ENCODE results near the gene PPP1R14C.

Gene PPP1R14C

GRCh38 chr6:150138638-150139037 lies 4.2 kb upstream of the PPP1R14C start:
- TF ChIP-seq CTCF (conservative IDR thresholded peaks at IDR 0.05; ENCODE audit: low read depth, low read length) = no peak

GRCh38 chr6:150139533-150139932 lies 3.3 kb upstream of the PPP1R14C start:
- no peak overlapping the region for H2AFZ ChIP-seq (ENCODE audit: low read depth)
- H3K4me2 ChIP-seq = no peak overlapping the region
- no peaks in the 10 kb centered on the region for H4K20me1 ChIP-seq (ENCODE audit: insufficient read depth)
- no peaks in the 10 kb centered on the region for H3K27me3 ChIP-seq (ENCODE audit: insufficient read depth, low read depth)
- no peaks in the 10 kb centered on the region for H3K36me3 ChIP-seq (ENCODE audit: insufficient read depth)
- TF ChIP-seq CTCF (conservative IDR thresholded peaks at IDR 0.05; ENCODE audit: low read depth, low read length) = no peak
- H3K9ac ChIP-seq = no peak overlapping the region
- no peaks in the 10 kb centered on the region for H3K4me1 ChIP-seq (ENCODE audit: low read depth, poor library complexity, severe bottlenecking)
- no peak overlapping the region for H3K4me3 ChIP-seq (IDR thresholded peaks at IDR 0.05; ENCODE audit: insufficient read depth, low read depth, low read length)
- no peaks in the 10 kb centered on the region for H3K79me2 ChIP-seq (ENCODE audit: insufficient read depth, low read depth)
- no peak overlapping the region for H3K27ac ChIP-seq

More at GRCh38 chr6:150138638-150139037, 4.2 kb upstream of the PPP1R14C start:
- no peak overlapping the region for H3K4me3 ChIP-seq (IDR thresholded peaks at IDR 0.05; ENCODE audit: insufficient read depth, low read depth, low read length)
- no peaks in the 10 kb centered on the region for H4K20me1 ChIP-seq (ENCODE audit: insufficient read depth)
- no peaks in the 10 kb centered on the region for H3K79me2 ChIP-seq (ENCODE audit: insufficient read depth, low read depth)
- H3K4me1 ChIP-seq (ENCODE audit: low read depth, poor library complexity, severe bottlenecking) = no peaks in the 10 kb centered on the region
- H3K9ac ChIP-seq = no peak overlapping the region
- H3K27ac ChIP-seq = no peak overlapping the region
- H3K4me2 ChIP-seq = no peak overlapping the region
- H3K36me3 ChIP-seq (ENCODE audit: insufficient read depth) = no peaks in the 10 kb centered on the region
- H3K27me3 ChIP-seq (ENCODE audit: insufficient read depth, low read depth) = no peaks in the 10 kb centered on the region
- no peak overlapping the region for H2AFZ ChIP-seq (ENCODE audit: low read depth)

GRCh38 chr6:150140236-150140969 lies 2.4 kb upstream of the PPP1R14C start:
- H3K4me1 ChIP-seq (ENCODE audit: low read depth, poor library complexity, severe bottlenecking) = no peaks in the 10 kb centered on the region
- no peak overlapping the region for H3K4me3 ChIP-seq (IDR thresholded peaks at IDR 0.05; ENCODE audit: insufficient read depth, low read depth, low read length)
- H4K20me1 ChIP-seq (ENCODE audit: insufficient read depth) = no peaks in the 10 kb centered on the region
- H3K27me3 ChIP-seq (ENCODE audit: insufficient read depth, low read depth) = no peaks in the 10 kb centered on the region
- no peaks in the 10 kb centered on the region for H3K79me2 ChIP-seq (ENCODE audit: insufficient read depth, low read depth)
- H3K27ac ChIP-seq = no peak overlapping the region
- no peak overlapping the region for H3K9ac ChIP-seq
- no peak overlapping the region for H2AFZ ChIP-seq (ENCODE audit: low read depth)
- no peaks in the 10 kb centered on the region for H3K36me3 ChIP-seq (ENCODE audit: insufficient read depth)
- no peak for TF ChIP-seq CTCF (conservative IDR thresholded peaks at IDR 0.05; ENCODE audit: low read depth, low read length)
- H3K4me2 ChIP-seq = no peak overlapping the region

- Histone ChIP-seq H3K27ac (no peak overlapping the region), H3K4me3 (IDR thresholded peaks at IDR 0.05; ENCODE audit: insufficient read depth, low read depth, low read length) (no peak overlapping the region), H3K79me2 (ENCODE audit: insufficient read depth, low read depth) (no peaks in the 10 kb centered on the region), H2AFZ (ENCODE audit: low read depth) (no peak overlapping the region), H3K4me1 (ENCODE audit: low read depth, poor library complexity, severe bottlenecking) (no peaks in the 10 kb centered on the region), H3K4me2 (no peak overlapping the region), H4K20me1 (ENCODE audit: insufficient read depth) (no peaks in the 10 kb centered on the region), H3K36me3 (ENCODE audit: insufficient read depth) (no peaks in the 10 kb centered on the region), H3K9ac (no peak overlapping the region), H3K27me3 (ENCODE audit: insufficient read depth, low read depth) (no peaks in the 10 kb centered on the region)
- TF ChIP-seq CTCF (conservative IDR thresholded peaks at IDR 0.05; ENCODE audit: low read depth, low read length) = no peak
Measured at GRCh38 chr6:150142097-150142669, 661 bp upstream of the PPP1R14C start.
